ENCODE data around the gene NR6A1. TPM values are rescaled to one million over a fixed set of nuclear protein-coding genes. Genes with fewer than 3 reads are reported as not detected.

The NR6A1 gene
- total RNA-seq, 1 donor from 2014 or later = 0.92 TPM

GRCh38 chr9:124708633-124709291 lies 62.3 kb downstream of the NR6A1 start:
- DNase-seq (ENCODE audit: low read depth) = peak; percentile 47
- Histone ChIP-seq H3K4me3 (ENCODE audit: low read depth, low read length) (no peak overlapping the region), H3K27me3 (ENCODE audit: control insufficient read depth, insufficient read depth, low read length) (no peaks in the 10 kb centered on the region), H3K36me3 (ENCODE audit: control insufficient read depth, insufficient read depth, low read length) (no peaks in the 10 kb centered on the region)
- TF ChIP-seq, protein P1, sequence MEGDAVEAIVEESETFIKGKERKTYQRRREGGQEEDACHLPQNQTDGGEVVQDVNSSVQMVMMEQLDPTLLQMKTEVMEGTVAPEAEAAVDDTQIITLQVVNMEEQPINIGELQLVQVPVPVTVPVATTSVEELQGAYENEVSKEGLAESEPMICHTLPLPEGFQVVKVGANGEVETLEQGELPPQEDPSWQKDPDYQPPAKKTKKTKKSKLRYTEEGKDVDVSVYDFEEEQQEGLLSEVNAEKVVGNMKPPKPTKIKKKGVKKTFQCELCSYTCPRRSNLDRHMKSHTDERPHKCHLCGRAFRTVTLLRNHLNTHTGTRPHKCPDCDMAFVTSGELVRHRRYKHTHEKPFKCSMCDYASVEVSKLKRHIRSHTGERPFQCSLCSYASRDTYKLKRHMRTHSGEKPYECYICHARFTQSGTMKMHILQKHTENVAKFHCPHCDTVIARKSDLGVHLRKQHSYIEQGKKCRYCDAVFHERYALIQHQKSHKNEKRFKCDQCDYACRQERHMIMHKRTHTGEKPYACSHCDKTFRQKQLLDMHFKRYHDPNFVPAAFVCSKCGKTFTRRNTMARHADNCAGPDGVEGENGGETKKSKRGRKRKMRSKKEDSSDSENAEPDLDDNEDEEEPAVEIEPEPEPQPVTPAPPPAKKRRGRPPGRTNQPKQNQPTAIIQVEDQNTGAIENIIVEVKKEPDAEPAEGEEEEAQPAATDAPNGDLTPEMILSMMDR (IDR thresholded peaks at IDR 0.05; ENCODE audit: insufficient read depth, low read length, poor library complexity, severe bottlenecking) = no peak

- no peaks in the 10 kb centered on the region for H3K36me3 ChIP-seq (ENCODE audit: control insufficient read depth, insufficient read depth, low read length)
- TF ChIP-seq, protein P1 (IDR thresholded peaks at IDR 0.05; ENCODE audit: insufficient read depth, low read length, poor library complexity, severe bottlenecking) = no peak
- no peak overlapping the region for H3K4me3 ChIP-seq (ENCODE audit: low read depth, low read length)
- no peak for DNase-seq (ENCODE audit: low read depth)
- H3K27me3 ChIP-seq (ENCODE audit: control insufficient read depth, insufficient read depth, low read length) = no peaks in the 10 kb centered on the region
Observed at GRCh38 chr9:124708074-124708473, 63.0 kb downstream of the NR6A1 start.

DNA sequence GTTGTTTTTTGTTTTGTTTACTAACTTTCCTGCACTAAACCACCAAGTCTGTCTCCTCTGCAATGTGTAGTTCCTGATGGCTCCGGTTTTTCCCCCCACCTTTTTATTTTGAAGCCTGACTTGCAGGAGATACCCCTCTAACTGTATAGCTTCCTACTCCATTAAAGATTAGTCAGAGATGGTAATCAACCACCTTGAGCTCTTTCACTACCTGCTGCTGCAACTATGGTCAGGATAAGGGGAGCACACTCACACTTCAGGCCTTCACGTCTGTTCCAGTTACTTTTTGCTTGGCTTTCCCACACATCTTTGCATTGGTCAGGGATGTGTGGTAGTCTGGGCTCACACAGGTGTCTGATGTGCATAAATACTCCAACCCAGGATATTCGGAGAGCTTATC lies 63.4 kb downstream of the NR6A1 start:
- Histone ChIP-seq H3K36me3 (ENCODE audit: control insufficient read depth, insufficient read depth, low read length) (no peaks in the 10 kb centered on the region), H3K4me3 (ENCODE audit: low read depth, low read length) (no peak overlapping the region), H3K27me3 (ENCODE audit: control insufficient read depth, insufficient read depth, low read length) (no peaks in the 10 kb centered on the region)
- no peak for DNase-seq (ENCODE audit: low read depth)
- TF ChIP-seq, protein P1 (IDR thresholded peaks at IDR 0.05; ENCODE audit: insufficient read depth, low read length, poor library complexity, severe bottlenecking) = no peak

DNA sequence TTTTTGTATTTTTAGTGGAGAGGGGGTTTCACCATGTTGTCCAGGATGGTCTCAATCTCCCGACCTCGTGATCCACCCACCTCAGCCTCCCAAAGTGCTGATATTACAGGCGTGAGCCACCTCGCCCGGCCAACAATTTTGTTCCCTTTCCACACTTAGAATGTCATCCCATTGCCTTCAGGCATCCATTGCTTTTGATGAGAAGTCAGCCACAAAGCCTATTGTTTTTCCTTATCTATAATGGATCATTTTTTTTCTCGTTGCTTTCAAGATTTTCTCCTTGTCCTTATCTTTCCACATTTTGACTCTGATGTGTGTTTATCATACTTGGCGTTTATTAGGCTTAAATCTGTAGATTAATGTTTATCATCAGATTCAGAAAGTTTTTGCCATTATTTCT lies 64.4 kb downstream of the NR6A1 start:
- no peak overlapping the region for H3K4me3 ChIP-seq (ENCODE audit: low read depth, low read length)
- H3K36me3 ChIP-seq (ENCODE audit: control insufficient read depth, insufficient read depth, low read length) = no peaks in the 10 kb centered on the region
- H3K27me3 ChIP-seq (ENCODE audit: control insufficient read depth, insufficient read depth, low read length) = no peaks in the 10 kb centered on the region
- no peak for DNase-seq (ENCODE audit: low read depth)
- TF ChIP-seq, protein P1 (IDR thresholded peaks at IDR 0.05; ENCODE audit: insufficient read depth, low read length, poor library complexity, severe bottlenecking) = no peak

- no peaks in the 10 kb centered on the region for H3K27me3 ChIP-seq (ENCODE audit: control insufficient read depth, insufficient read depth, low read length)
- H3K4me3 ChIP-seq (ENCODE audit: low read depth, low read length) = no peak overlapping the region
- TF ChIP-seq, protein P1 (IDR thresholded peaks at IDR 0.05; ENCODE audit: insufficient read depth, low read length, poor library complexity, severe bottlenecking) = no peak
Observed at GRCh38 chr9:124699575-124699974, 71.5 kb downstream of the NR6A1 start.

DNA sequence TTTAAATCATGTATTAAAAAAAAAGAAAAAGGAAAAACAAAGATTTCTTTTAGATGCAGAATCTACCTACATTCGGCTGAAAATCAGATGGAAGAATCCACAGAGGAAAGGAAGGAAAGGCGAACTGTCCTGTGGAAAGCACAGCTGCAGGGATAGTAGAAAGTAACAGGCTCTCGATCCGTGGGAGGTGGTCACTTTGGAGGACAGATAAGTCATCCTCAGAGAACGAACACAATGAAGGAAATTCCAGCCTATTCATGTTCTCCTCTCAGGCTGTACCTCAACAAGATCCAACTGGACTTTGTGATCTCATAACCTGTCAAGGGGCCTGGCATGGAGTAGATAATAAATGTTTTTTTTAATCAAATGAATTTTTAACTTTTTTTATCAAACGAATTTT lies 72.8 kb downstream of the NR6A1 start:
- Histone ChIP-seq H3K4me3 (ENCODE audit: low read depth, low read length) (no peak overlapping the region), H3K27me3 (ENCODE audit: control insufficient read depth, insufficient read depth, low read length) (no peaks in the 10 kb centered on the region), H3K36me3 (ENCODE audit: control insufficient read depth, insufficient read depth, low read length) (no peaks in the 10 kb centered on the region)
- TF ChIP-seq, protein P1 (IDR thresholded peaks at IDR 0.05; ENCODE audit: insufficient read depth, low read length, poor library complexity, severe bottlenecking) = no peak
- no peak for DNase-seq (ENCODE audit: low read depth)

More at GRCh38 chr9:124699575-124699974, 71.5 kb downstream of the NR6A1 start:
- no peak for DNase-seq (ENCODE audit: low read depth)
- H3K36me3 ChIP-seq (ENCODE audit: control insufficient read depth, insufficient read depth, low read length) = no peaks in the 10 kb centered on the region
